Left lobe of liver (tissue), 2 donors: ENCODE measurements around the gene MED25. TPM values are rescaled to one million over a fixed set of nuclear protein-coding genes. Genes with fewer than 3 reads are reported as not detected.
A peak's percentile ranks its signal among the peaks of the same experiment; 100 is the strongest.

Source experiments
- ATAC-seq: fragments of 200-7000 bp; cut with Tn5 transposase; one replicate; pipeline ENCODE4 v1.9.1; 2020; ENCODE audit warnings: mild to moderate bottlenecking, moderate library complexity
- DNase-seq: peaks from one replicate; pipeline ENCODE4 v3.0.0-alpha.2; 2020; ENCODE audit warnings: low spot score
- total RNA-seq: library from RNA; stranded (reverse); gene quantifications from one replicate; pipeline ENCODE4 v1.2.1, GENCODE V29; 2021
- donor health status: DM: no; HTN: no; CAD: no; lungs with moderate emphysema.
- donor health status: DM: no; HTN: yes; CAD: no.

Gene MED25
- total RNA-seq, 1 donor from 2014 or later, result 16.5 TPM

DNA sequence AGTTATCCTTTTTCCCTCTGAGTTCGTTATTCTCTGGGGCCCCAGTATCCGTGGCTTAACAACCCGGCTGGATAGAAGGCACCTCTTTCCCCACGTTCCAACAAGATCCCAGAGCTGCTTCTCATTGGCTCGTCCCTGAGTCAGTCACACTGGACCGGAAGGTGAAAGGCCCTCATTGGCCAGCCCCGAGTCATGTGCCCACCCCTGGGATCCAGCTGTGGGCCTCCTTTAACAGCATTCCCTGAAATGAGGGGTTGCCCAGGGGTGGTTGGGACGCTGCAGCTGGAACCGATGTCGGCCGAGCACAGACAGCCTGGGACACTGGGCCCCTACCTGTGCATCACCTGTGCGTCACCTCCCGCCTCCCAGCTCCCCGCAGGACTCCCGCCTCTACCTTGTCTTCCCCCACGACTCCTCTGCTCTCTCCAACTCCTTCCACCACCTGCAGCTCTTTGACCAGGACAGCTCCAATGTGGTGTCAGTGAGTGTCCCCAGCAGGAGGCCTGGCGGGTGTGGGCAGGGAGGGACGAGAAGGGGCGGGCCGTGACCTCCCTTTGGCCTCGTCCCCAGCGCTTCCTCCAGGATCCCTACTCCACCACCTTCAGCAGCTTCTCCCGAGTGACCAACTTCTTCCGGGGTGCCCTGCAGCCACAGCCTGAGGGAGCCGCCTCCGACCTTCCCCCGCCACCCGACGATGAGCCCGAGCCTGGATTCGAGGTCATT, 63.7 kb downstream of the MED25 start:
- ATAC-seq, result no peak
- peak; percentile 44 for DNase-seq

DNA sequence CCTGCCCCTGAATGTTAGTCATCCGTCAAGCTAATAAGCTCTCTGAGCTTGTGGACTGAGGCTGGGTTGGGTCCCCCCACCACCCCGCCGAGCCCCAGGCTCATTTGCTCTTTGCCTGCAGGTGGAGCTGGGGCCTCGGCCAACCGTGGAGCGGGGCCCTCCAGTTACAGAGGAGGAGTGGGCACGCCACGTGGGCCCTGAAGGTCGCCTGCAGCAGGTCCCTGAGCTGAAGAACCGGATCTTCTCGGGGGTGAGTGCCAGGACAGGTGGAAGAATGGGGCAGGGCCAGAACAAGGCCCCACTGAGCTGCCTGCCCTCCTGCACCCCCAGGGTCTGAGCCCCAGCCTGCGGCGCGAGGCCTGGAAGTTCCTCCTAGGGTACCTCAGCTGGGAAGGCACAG, 64.6 kb downstream of the MED25 start:
- DNase-seq (no peak), ATAC-seq (no peak)

- DNase-seq (no peak), ATAC-seq (no peak)
Measured at GRCh38 chr19:49883094-49883493, 65.0 kb downstream of the MED25 start.

DNA sequence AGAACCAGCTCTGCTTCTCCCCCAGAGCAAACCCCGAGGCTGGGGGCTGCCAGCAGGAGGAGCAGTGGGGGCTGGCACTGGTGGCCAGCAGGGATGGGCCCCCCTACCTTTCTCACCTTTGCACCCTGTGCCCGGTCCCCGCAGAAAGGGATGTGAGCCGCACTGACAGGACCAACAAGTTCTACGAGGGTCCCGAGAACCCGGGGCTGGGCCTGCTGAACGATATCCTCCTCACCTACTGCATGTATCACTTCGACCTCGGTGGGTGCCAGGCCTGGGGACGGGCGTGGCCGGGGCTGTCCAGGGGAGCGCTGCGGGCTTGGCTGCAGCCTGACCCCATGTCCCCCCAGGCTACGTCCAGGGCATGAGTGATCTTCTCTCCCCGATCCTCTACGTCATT, 66.0 kb downstream of the MED25 start:
- DNase-seq, result peak; percentile 43

GRCh38 chr19:49884760-49885159, 66.7 kb downstream of the MED25 start:
- DNase-seq, result no peak
- ATAC-seq, result no peak

More for the DNA sequence above, 66.0 kb downstream of the MED25 start:
- ATAC-seq, result no peak

Other genes with a start within 250 kb of the MED25 start
- gene NOSIP, start 237.7 kb upstream of the MED25 start, total RNA-seq, result 29.1 TPM
- 8.5 TPM for gene PRRG2, start 237.0 kb upstream of the MED25 start, total RNA-seq
- gene PRR12, start 227.1 kb upstream of the MED25 start, total RNA-seq, result 10.5 TPM
- 8.9 TPM for gene RRAS, start 178.1 kb upstream of the MED25 start, total RNA-seq
- gene SCAF1, start 176.1 kb upstream of the MED25 start, total RNA-seq, result 35.5 TPM
- gene IRF3, start 152.4 kb upstream of the MED25 start, total RNA-seq, result 50.1 TPM
- 13.7 TPM for gene BCL2L12, start 152.4 kb upstream of the MED25 start, total RNA-seq
- 28.7 TPM for gene PRMT1, start 141.0 kb upstream of the MED25 start, total RNA-seq
- 0.86 TPM for gene ADM5, start 128.7 kb upstream of the MED25 start, total RNA-seq
- gene CPT1C, start 127.2 kb upstream of the MED25 start, total RNA-seq, result 0.91 TPM
- 0.30 TPM for gene TSKS, start 55.0 kb upstream of the MED25 start, total RNA-seq
- 52.9 TPM for gene AP2A1, start 51.3 kb upstream of the MED25 start, total RNA-seq
- gene FUZ, start 5.0 kb upstream of the MED25 start, total RNA-seq, result 9.3 TPM
- 86.0 TPM for gene PTOV1, start 32.9 kb downstream of the MED25 start, total RNA-seq
- 33.7 TPM for gene PNKP, start 49.3 kb downstream of the MED25 start, total RNA-seq
- 27.6 TPM for gene AKT1S1, start 59.1 kb downstream of the MED25 start, total RNA-seq
- gene TBC1D17, start 59.4 kb downstream of the MED25 start, total RNA-seq, result 31.7 TPM
- 0.13 TPM for gene IL4I1, start 78.6 kb downstream of the MED25 start, total RNA-seq
- gene ATF5, start 110.9 kb downstream of the MED25 start, total RNA-seq, result 787 TPM
- 24.4 TPM for gene NUP62, start 111.2 kb downstream of the MED25 start, total RNA-seq
- 1.3 TPM for gene SIGLEC11, start 142.9 kb downstream of the MED25 start, total RNA-seq
- gene VRK3, start 207.1 kb downstream of the MED25 start, total RNA-seq, result 38.0 TPM
- gene ZNF473, start 207.7 kb downstream of the MED25 start, total RNA-seq, result 3.6 TPM